B cell (primary cell): ENCODE data around the gene GLOD5. TPM values are rescaled to one million over a fixed set of nuclear protein-coding genes. Genes with fewer than 3 reads are reported as not detected.

ENCODE experiments used
- ATAC-seq: fragments of 200-7000 bp; cut with Tn5 transposase; one replicate; pipeline ENCODE4 v1.10.0; 2021; ENCODE audit warnings: low read depth, mild to moderate bottlenecking, moderate number of reproducible peaks, moderate library complexity
- CTCF ChIA-PET: fragments of 350-600 bp; sonication (Branson Sonifier 250); formaldehyde crosslinking; loops from one replicate; lab custom pipeline; 2021; ENCODE audit warnings: antibody characterized with exemption, inconsistent platforms; lab: Charles Lee
- POLR2A ChIA-PET: fragments of 350-600 bp; sonication (Branson Sonifier 250); formaldehyde crosslinking; loops from one replicate; lab custom pipeline; 2021; ENCODE audit warnings: antibody characterized with exemption; lab: Charles Lee
- DNase-seq: peaks from one replicate; pipeline ENCODE4 v3.0.0; 2013
- H2AFZ ChIP-seq: 2 replicates; pipeline ENCODE4 v1.6.1; 2012; ENCODE audit warnings: mild to moderate bottlenecking, low read depth, low read length; ENCODE audit not compliant: insufficient read depth, poor library complexity, severe bottlenecking
- H3K27ac ChIP-seq, 2 donors: 1 replicate in 1 of 2; 2 replicates in 1 of 2; pipeline ENCODE4 v1.5.1; 2012 to 2013; ENCODE audit warnings: low read length in 2 of 2, mild to moderate bottlenecking in 2 of 2, moderate library complexity in 1 of 2
- H3K27me3 ChIP-seq, 4 experiments: fragments of 200-600 bp in 1 of 4; sonication (generic) in 1 of 4; replicated peaks in 1 of 4; 1 replicate in 2 of 4; 2 replicates in 2 of 4; pipeline versions ENCODE4 v1.6.1 to v1.7.0; 2013 to 2016; ENCODE audit warnings: low read length in 3 of 4, mild to moderate bottlenecking in 2 of 4, mixed read lengths in 1 of 4, moderate library complexity in 1 of 4; ENCODE audit not compliant: insufficient read depth in 4 of 4, control insufficient read depth in 3 of 4; ENCODE audit errors: control extremely low read depth in 1 of 4
- H3K36me3 ChIP-seq, 2 experiments: replicated peaks in 1 of 2; 1 replicate in 1 of 2; 2 replicates in 1 of 2; pipeline versions ENCODE4 v1.6.1 to v1.7.1; 2013; ENCODE audit warnings: low read length in 1 of 2; ENCODE audit not compliant: insufficient read depth in 2 of 2, control insufficient read depth in 1 of 2; ENCODE audit errors: control extremely low read depth in 1 of 2, extremely low read depth in 1 of 2
- H3K4me1 ChIP-seq, 2 donors: fragments of 200-600 bp in 1 of 2; sonication (generic) in 1 of 2; 1 replicate in 1 of 2; 2 replicates in 1 of 2; pipeline versions ENCODE4 v1.5.1 to v1.6.1; 2013 to 2017; ENCODE audit warnings: low read length in 2 of 2; ENCODE audit not compliant: control insufficient read depth in 2 of 2, insufficient read depth in 2 of 2
- H3K4me2 ChIP-seq: replicated peaks from 2 replicates; pipeline ENCODE3; 2012; ENCODE audit warnings: mild to moderate bottlenecking, low read depth, low read length; ENCODE audit not compliant: poor library complexity, severe bottlenecking
- H3K4me3 ChIP-seq, 5 experiments: fragments of 200-600 bp in 1 of 5; sonication (generic) in 1 of 5; 1 replicate in 3 of 5; 2 replicates in 2 of 5; pipeline versions ENCODE4 v1.5.1 to v1.7.0; 2011 to 2016; ENCODE audit warnings: low read length in 4 of 5, mild to moderate bottlenecking in 4 of 5, low read depth in 2 of 5, control low read depth in 1 of 5, moderate library complexity in 1 of 5; ENCODE audit not compliant: insufficient read depth in 1 of 5; ENCODE audit errors: control extremely low read depth in 1 of 5, extremely low read depth in 1 of 5
- H3K79me2 ChIP-seq: fragments of 200-600 bp; sonication (generic); one replicate; pipeline ENCODE4 v1.6.0; 2016; ENCODE audit warnings: low read length; ENCODE audit not compliant: control insufficient read depth, insufficient read depth
- H3K9ac ChIP-seq: fragments of 200-600 bp; sonication (generic); 2 replicates; pipeline ENCODE4 v1.6.1; 2017; ENCODE audit warnings: mild to moderate bottlenecking, low read length, moderate library complexity
- H3K9me3 ChIP-seq, 3 donors: one replicate each; pipeline versions ENCODE4 v1.6.1 to v1.7.1; 2013; ENCODE audit warnings: low read length in 2 of 3; ENCODE audit not compliant: control insufficient read depth in 2 of 3, insufficient read depth in 1 of 3; ENCODE audit errors: control extremely low read depth in 1 of 3
- H4K20me1 ChIP-seq: 2 replicates; pipeline ENCODE4 v1.6.0; 2012; ENCODE audit warnings: mild to moderate bottlenecking, low read length; ENCODE audit not compliant: insufficient read depth, control insufficient read depth, poor library complexity, severe bottlenecking
- H3K27ac Mint-ChIP-seq: one replicate; pipeline ENCODE4 v1.8.0; 2021; ENCODE audit warnings: mixed read lengths
- H3K27me3 Mint-ChIP-seq: one replicate; pipeline ENCODE4 v1.8.0; 2021; ENCODE audit warnings: mixed read lengths
- H3K4me1 Mint-ChIP-seq: one replicate; pipeline ENCODE4 v1.8.0; 2021; ENCODE audit warnings: mixed read lengths
- H3K4me3 Mint-ChIP-seq: one replicate; pipeline ENCODE4 v1.8.0; 2021; ENCODE audit warnings: mixed read lengths
- H3K9me3 Mint-ChIP-seq: one replicate; pipeline ENCODE4 v1.8.0; 2022; ENCODE audit warnings: mixed read lengths; ENCODE audit not compliant: insufficient read depth
- EZH2 ChIP-seq: IDR thresholded peaks from 2 replicates; pipeline ENCODE4 v1.6.1; 2012; ENCODE audit warnings: borderline replicate concordance, low read depth, mild to moderate bottlenecking, moderate library complexity, low read length; ENCODE audit not compliant: insufficient read depth, poor library complexity, severe bottlenecking
- WGBS: methylation state at CpG from one replicate; pipeline ENCODE4 v1.1.5; 2013; ENCODE audit warnings: missing lambda C conversion rate; ENCODE audit not compliant: insufficient coverage; 5-methylcytosine and 5-hydroxymethylcytosine counted together
- intact Hi-C: fragments of 100-400 bp; cut with micrococcal nuclease; formaldehyde crosslinking; loops from one replicate; pipeline ENCODE4 v1.10.0; 2022
- polyA plus RNA-seq: library from polyadenylated mRNA; depleted of rRNA; stranded (reverse); fragments of >200 nt; gene quantifications from 2 replicates; pipeline ENCODE4 v1.2.3, GENCODE V29; 2012
- total RNA-seq, 2 donors: library from RNA; stranded (reverse); fragments of 120-200 nt in 1 of 2; gene quantifications; 1 replicate in 1 of 2; 2 replicates in 1 of 2; pipeline versions ENCODE4 v1.2.3 to v1.2.4, GENCODE V29; 2013 to 2022
- TF ChIP-seq, protein P1 (sequence below): fragments of 200-600 bp; IDR thresholded peaks from one replicate; pipeline ENCODE4 v1.8.0; 2022; ENCODE audit warnings: antibody characterized with exemption, mild to moderate bottlenecking

GLOD5 gene
- total and polyA plus RNA-seq, 2 donors (not counting 1 experiment from before 2014, with no cell fraction given) = not detected

DNA sequence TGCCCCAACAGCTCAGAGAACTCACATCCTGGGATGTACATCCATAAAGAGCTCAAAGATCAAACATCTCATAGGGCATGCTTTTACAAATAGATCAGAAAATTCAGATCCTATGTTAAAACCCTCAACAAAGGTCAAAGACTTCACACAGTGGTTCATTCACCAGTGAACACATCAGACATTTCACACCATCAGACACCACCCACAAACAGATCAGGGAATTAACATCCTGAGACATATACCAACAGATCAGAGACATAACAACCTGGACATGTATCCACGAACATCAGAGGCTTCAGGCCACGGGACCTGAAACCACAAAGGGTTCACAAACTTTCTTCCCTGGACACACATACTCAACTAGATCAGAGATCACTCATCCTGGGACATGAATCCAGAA lies 41.6 kb upstream of the GLOD5 start:
- no peaks in the 10 kb centered on the region for H3K27me3 ChIP-seq
- H3K4me3 ChIP-seq = no peak overlapping the region

DNA sequence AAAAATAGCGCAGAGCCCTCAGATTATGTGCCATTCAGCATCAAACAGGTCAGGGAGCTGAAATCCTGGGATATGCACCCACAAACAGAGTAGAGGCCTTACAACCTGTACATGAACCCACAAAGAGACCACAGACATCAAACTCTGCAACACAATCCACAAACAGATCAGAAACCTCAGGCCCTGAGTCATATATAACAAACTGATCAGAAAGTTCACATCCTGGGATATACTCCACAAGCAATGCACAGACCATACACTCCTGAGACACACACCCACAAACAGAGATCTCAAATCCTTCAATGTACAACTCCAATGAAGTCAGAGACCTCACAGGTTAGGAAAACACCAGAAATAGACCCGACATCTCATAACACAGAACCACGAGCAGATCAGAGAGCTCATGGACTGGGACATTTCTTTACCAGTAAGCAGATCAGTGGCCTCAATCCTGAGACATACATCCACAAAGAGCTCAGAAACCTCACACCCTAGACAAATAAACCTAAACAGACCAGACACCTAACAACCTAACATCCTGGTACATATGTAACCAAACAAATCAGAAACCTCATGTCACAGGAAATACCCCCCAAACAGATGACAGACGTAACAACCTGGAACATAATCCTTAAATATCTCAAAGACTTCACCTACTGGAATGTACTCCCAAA lies 40.8 kb upstream of the GLOD5 start:
- TF ChIP-seq, protein P1, sequence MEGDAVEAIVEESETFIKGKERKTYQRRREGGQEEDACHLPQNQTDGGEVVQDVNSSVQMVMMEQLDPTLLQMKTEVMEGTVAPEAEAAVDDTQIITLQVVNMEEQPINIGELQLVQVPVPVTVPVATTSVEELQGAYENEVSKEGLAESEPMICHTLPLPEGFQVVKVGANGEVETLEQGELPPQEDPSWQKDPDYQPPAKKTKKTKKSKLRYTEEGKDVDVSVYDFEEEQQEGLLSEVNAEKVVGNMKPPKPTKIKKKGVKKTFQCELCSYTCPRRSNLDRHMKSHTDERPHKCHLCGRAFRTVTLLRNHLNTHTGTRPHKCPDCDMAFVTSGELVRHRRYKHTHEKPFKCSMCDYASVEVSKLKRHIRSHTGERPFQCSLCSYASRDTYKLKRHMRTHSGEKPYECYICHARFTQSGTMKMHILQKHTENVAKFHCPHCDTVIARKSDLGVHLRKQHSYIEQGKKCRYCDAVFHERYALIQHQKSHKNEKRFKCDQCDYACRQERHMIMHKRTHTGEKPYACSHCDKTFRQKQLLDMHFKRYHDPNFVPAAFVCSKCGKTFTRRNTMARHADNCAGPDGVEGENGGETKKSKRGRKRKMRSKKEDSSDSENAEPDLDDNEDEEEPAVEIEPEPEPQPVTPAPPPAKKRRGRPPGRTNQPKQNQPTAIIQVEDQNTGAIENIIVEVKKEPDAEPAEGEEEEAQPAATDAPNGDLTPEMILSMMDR = no peak
- no peak for TF ChIP-seq EZH2
- ChIA-PET CTCF (no interaction called here), POLR2A (no interaction called here)
- no peaks in the 10 kb centered on the region for H3K9me3 Mint-ChIP-seq
- DNase-seq (no peak), ATAC-seq (no peak)
- no peaks in the 10 kb centered on the region for H3K4me1 Mint-ChIP-seq
- H3K27ac ChIP-seq = no peak overlapping the region
- no peaks in the 10 kb centered on the region for H3K27me3 Mint-ChIP-seq
- no peaks in the 10 kb centered on the region for H4K20me1 ChIP-seq
- H3K9ac ChIP-seq = no peak overlapping the region
- H3K4me3 Mint-ChIP-seq = no peak overlapping the region
- H3K79me2 ChIP-seq = peaks cover 4% of the 10 kb centered on the region
- no peak overlapping the region for H3K4me3 ChIP-seq
- WGBS = 67% methylated on average over 3 of the region's 4 CpGs
- no peaks in the 10 kb centered on the region for H3K9me3 ChIP-seq
- no peaks in the 10 kb centered on the region for H3K27me3 ChIP-seq
- intact Hi-C loops = no loop called here
- no peaks in the 10 kb centered on the region for H3K4me1 ChIP-seq
- H3K4me2 ChIP-seq = no peak overlapping the region
- H3K36me3 ChIP-seq = no peaks in the 10 kb centered on the region
- H3K27ac Mint-ChIP-seq = no peak overlapping the region
- no peak overlapping the region for H2AFZ ChIP-seq

More for the DNA sequence above, 41.6 kb upstream of the GLOD5 start:
- no peaks in the 10 kb centered on the region for H3K27me3 Mint-ChIP-seq
- no peak overlapping the region for H3K9ac ChIP-seq
- H3K4me3 Mint-ChIP-seq = no peak overlapping the region
- no peak overlapping the region for H2AFZ ChIP-seq
- H3K4me2 ChIP-seq = no peak overlapping the region
- H3K4me1 ChIP-seq = no peaks in the 10 kb centered on the region
- TF ChIP-seq, protein P1 = no peak
- no peak for TF ChIP-seq EZH2
- H3K4me1 Mint-ChIP-seq = peaks cover under 1% of the 10 kb centered on the region
- ChIA-PET CTCF (no interaction called here), POLR2A (interaction anchor here (0.7 kb wide), 1 partner anchor 1011 kb away, joined by 3 read pairs; no protein-coding TSS in a partner anchor)
- intact Hi-C loops = no loop called here
- no peaks in the 10 kb centered on the region for H3K9me3 ChIP-seq
- H3K36me3 ChIP-seq = no peaks in the 10 kb centered on the region
- H3K27ac ChIP-seq = no peak overlapping the region
- ATAC-seq (no peak), DNase-seq (no peak)
- WGBS = no CpG with 5 or more reads among the region's 2 CpGs
- no peaks in the 10 kb centered on the region for H4K20me1 ChIP-seq
- no peak overlapping the region for H3K27ac Mint-ChIP-seq
- H3K9me3 Mint-ChIP-seq = no peaks in the 10 kb centered on the region
- H3K79me2 ChIP-seq = peaks cover 4% of the 10 kb centered on the region
